AG04449 (cell line): ENCODE measurements around the gene DLL4.

Experiments
- CTCF ChIA-PET: fragments of 350-600 bp; formaldehyde crosslinking; extraction: SDS; loops from one replicate; lab custom pipeline; 2021; ENCODE audit warnings: antibody characterized with exemption; lab: Yijun Ruan, JAX
- POLR2A ChIA-PET: fragments of 400-600, 350-600 bp; formaldehyde crosslinking; extraction: SDS; loops from one replicate; lab custom pipeline; 2020; ENCODE audit warnings: antibody characterized with exemption, inconsistent platforms; lab: Yijun Ruan, JAX
- DNase-seq: peaks from one replicate; pipeline ENCODE4 v3.0.0-alpha.2; 2010; ENCODE audit warnings: low read depth, low spot score
- H3K4me3 ChIP-seq: 2 replicates; pipeline ENCODE4 v1.5.1; 2011; ENCODE audit warnings: low read depth, mild to moderate bottlenecking, control low read depth, low read length
- TF ChIP-seq, protein P1 (sequence below): IDR thresholded peaks from one replicate; pipeline ENCODE4 v1.5.1; 2011; ENCODE audit warnings: mild to moderate bottlenecking, moderate library complexity, low read length, control low read depth, inconsistent platforms; ENCODE audit not compliant: insufficient read depth; ENCODE audit errors: missing control alignments

The DLL4 gene

DNA sequence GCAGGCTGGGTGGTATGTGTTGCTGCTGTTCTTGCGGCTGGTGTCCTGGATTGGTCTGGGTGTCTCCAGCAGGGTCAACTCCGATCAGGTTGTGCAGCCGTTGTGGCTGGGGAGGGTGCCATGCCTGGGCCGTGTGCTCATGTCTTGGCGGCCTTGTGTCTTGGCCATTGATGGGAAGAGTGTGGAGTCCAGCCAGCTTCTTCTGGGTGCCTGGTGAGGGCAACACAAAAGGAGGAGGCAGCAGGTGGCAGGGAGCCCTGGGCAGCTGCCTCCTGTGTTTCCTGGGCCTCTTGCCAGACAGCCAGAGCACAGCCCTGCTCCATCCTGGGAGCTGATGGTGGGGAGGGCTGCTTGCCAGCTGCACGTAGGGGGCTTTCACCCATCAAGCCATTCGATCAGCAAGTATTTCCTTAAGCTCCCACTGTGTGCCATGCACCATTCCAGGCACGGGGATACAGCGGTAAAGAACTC, 28.5 kb downstream of the DLL4 start:
- DNase-seq: no peak
- ChIA-PET POLR2A (interaction anchor here (0.7 to 3.7 kb wide), 6 partner anchors 16 to 85 kb away, joined by 3 to 16 read pairs (median 4); partner anchors contain the start of gene DLL4), CTCF (interaction anchor here (1.0 to 3.5 kb wide), 4 partner anchors 16 to 65 kb away, joined by 3 to 28 read pairs (median 10); no protein-coding TSS in a partner anchor)
- no peak overlapping the region for H3K4me3 ChIP-seq
- TF ChIP-seq, protein P1, sequence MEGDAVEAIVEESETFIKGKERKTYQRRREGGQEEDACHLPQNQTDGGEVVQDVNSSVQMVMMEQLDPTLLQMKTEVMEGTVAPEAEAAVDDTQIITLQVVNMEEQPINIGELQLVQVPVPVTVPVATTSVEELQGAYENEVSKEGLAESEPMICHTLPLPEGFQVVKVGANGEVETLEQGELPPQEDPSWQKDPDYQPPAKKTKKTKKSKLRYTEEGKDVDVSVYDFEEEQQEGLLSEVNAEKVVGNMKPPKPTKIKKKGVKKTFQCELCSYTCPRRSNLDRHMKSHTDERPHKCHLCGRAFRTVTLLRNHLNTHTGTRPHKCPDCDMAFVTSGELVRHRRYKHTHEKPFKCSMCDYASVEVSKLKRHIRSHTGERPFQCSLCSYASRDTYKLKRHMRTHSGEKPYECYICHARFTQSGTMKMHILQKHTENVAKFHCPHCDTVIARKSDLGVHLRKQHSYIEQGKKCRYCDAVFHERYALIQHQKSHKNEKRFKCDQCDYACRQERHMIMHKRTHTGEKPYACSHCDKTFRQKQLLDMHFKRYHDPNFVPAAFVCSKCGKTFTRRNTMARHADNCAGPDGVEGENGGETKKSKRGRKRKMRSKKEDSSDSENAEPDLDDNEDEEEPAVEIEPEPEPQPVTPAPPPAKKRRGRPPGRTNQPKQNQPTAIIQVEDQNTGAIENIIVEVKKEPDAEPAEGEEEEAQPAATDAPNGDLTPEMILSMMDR: no peak

DNA sequence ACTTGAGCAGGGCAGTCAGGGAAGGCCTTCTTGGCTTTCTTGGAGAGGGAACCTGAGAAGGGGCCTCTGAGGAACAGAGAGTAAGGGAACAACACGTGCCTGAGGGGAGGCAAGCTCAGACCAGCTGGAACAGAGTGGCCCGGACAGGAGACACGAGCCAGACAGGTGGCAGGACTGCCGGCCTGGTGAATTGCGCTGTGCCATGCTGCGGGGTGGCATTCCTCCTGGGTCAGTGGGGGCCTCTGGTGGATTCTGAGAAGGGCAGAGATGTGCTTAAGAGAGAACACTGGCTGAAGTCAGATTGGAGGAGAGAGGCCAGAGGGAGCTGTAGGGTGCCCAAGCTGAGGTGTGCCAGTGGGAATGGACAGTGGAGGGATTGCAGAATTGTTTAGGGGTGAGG, 29.0 kb downstream of the DLL4 start:
- DNase-seq: no peak
- TF ChIP-seq, protein P1: no peak
- ChIA-PET CTCF (interaction anchor here (1.0 to 3.5 kb wide), 3 partner anchors 16 to 64 kb away, joined by 3 to 28 read pairs (median 17); no protein-coding TSS in a partner anchor), POLR2A (interaction anchor here (0.7 to 3.7 kb wide), 6 partner anchors 16 to 84 kb away, joined by 3 to 16 read pairs (median 4); partner anchors contain the start of gene DLL4)
- no peak overlapping the region for H3K4me3 ChIP-seq

DNA sequence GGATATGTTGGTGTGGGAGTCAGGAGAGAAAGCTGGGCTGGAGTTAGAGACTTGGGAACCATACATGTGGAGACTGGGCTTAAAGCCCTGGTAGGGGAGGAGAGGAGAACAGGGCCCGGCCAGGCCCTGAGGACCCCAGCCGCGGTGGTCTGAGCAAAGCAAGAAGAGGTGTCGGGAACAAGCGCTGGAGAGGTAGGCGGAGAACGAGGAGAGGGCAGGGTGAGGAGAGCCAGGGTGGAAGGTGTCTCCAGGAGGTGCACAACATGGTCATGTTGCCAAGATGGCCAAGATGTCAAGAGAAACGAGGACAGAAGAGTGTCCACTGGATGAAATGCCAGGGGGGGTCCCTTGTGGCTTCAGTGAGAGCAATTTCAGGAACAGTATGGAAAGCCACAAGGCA, 29.6 kb downstream of the DLL4 start:
- ChIA-PET POLR2A (interaction anchor here (0.7 to 3.7 kb wide), 3 partner anchors 14 to 64 kb away, joined by 3 to 16 read pairs (median 3); no protein-coding TSS in a partner anchor), CTCF (interaction anchor here (1.0 to 3.5 kb wide), 2 partner anchors 24 to 64 kb away, joined by 3 to 17 read pairs; no protein-coding TSS in a partner anchor)
- TF ChIP-seq, protein P1: no peak
- DNase-seq: no peak
- H3K4me3 ChIP-seq: no peak overlapping the region

DNA sequence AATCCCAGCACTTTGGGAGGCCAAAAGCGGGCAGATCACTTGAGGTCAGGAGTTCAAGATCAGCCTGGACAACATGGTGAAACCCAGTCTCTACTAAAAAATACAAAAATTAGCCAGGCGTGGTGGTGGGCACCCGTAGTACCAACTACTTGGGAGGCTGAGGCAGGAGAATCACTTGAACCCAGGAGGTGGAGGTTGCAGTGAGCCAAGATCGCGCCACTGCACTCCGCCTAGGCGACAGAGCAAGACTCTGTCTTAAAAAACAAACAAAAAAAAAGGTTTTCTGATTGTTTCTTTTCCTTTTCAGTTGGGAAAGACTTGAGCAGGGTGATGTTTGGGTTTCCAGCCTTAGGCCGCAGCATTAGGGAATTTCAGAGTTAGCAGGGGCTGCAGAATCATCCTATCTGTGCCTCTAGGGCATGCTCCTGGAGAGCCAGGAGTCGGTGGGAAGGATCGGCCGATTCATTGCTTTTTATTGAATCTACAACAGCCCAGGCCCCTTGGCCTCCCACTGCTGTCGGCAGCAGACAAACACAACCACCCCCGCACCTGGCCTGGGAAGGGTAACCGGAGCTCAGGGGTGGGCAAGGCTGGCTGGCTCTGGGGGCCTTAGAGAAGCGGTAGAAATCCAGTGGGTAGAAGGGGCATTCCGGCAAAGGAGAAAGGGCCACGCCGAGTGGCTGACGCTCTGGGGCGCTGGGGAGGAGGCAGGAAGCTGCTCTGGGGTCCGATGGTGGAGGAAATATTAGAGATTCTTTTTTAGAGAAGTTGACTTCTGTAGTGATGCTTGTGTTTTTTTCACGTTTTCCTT, 30.4 kb downstream of the DLL4 start:
- ChIA-PET POLR2A (interaction anchor here (0.6 to 3.7 kb wide), 4 partner anchors 15 to 186 kb away, joined by 3 to 16 read pairs (median 4); no protein-coding TSS in a partner anchor), CTCF (interaction anchor here (1.9 to 3.5 kb wide), 2 partner anchors 62 to 63 kb away, joined by 5 to 17 read pairs; no protein-coding TSS in a partner anchor)
- TF ChIP-seq, protein P1: no peak
- H3K4me3 ChIP-seq: no peak overlapping the region
- DNase-seq: no peak

DNA sequence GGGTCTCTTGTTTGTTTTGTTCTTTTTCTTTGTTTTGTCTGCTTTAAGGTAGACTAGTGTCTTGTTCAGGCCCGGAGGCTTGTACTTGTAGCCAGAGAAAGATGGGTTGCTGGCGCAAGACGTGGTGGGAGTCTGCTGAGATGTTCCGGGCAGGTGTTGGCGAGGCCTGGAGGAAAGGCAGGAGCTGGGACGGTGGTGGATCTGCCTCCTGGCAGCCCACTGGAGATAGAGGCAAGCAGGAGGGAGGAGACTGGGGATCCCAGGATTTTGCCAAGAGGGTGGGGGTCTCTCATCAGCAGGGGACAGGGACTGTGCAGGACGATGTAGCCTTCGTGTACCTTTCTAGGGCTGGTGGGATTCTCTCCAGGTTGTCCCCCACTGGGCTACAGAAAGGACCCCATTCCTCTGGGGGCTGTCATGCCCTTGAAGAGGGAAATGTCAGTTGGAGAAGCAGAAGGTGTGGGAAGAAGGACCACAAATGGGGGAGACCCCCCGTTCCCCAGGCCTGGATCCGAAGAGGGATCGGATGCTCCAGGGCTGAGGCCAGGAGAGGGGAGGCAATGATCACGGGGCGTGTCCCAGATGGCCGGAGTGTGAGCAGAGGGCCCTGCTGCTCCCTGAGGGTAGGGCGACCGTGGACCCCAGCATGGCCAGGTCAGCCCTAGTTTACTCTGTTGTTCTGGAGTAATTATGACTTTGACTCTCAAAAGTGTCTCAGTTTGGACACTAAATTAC, 31.2 kb downstream of the DLL4 start:
- no peak for DNase-seq
- CTCF ChIA-PET: interaction anchor here (1.9 to 5.8 kb wide), 2 partner anchors 19 to 61 kb away, joined by 5 to 25 read pairs; no protein-coding TSS in a partner anchor
- POLR2A ChIA-PET: interaction anchor here (0.9 to 3.7 kb wide), 4 partner anchors 13 to 25 kb away, joined by 4 to 16 read pairs (median 4); no protein-coding TSS in a partner anchor
- TF ChIP-seq, protein P1: no peak
- no peak overlapping the region for H3K4me3 ChIP-seq
